ENCODE data around the gene CCDC136.

CCDC136 gene

DNA sequence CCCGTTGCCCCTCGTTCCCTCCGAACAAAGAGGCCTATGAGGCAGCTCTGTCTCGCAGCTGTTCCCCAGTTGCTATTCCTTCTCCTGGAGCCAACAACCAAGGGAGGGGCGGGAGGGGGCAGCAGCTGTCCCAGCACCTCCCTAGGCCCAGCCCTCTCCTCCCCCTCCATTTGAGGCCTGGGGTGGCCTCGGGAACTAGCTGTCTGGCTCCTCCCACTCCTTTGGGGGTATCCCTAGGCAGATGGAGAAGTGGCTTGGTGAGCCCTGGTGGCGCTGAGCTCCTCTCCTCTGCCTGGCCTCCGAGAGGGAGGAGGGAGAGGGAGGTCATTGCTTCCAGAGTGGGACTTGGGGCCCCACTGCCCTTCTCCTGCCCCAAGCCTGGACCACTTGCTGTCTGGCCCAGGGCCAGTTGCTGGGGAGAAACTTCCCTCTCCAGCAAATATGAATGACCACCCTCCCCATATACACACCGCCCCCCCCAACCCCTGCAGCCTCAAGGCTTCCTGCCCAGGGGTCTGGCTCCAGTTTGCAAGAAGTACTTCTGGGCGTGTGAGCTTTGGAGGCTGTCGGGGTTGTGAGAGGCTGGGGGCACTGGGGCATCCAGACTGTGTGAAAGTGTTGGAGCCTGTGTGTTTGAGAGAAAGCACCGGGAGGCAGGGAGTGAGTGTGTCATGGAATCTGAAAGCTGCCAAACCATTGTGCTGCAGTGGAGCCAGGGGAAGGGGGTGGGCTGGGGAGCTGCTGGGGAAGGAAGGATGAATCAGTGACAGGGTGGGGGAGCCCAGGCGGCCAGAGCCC is 41.6 kb downstream of the CCDC136 start:
- peak; percentile 52 for DNase-seq

DNA sequence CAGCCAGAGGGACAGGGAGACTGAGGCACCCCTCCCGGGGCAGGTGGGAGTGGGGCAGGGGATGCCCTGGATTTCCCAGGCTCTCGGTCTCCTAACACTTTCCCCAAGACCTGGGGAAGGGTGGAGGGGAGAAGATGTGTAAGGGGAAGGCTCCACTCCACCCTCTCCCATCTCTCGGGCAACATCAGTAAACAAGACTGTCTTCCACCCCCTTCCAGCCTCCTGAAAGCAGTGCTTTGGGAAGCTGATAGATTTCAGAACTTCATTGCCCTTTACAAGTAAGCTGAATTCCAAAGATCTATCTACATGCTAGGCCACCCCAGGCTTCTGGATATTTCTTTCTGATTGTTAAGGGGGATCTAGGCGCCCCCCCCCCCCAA is 42.2 kb downstream of the CCDC136 start:
- no peak for DNase-seq

DNA sequence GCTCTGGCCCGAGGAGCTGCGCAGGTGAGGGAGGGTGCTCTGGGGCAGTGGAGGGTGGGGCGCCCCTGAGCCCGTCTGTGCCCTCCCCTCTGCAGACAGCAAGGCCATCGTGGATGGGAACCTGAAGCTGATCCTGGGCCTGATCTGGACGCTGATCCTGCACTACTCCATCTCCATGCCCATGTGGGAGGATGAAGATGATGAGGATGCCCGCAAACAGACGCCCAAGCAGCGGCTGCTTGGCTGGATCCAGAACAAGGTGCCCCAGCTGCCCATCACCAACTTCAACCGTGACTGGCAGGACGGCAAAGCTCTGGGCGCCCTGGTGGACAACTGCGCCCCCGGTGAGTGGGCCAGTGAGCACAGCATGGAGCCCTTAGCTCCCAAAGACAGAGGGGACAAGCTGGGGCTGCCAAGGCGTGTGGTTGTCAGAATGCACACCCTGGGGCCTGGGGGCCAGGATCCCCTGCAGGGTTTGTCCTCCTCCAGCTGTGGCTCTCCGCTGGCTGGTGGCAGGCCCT is 43.5 kb downstream of the CCDC136 start:
- DNase-seq = no peak

DNA sequence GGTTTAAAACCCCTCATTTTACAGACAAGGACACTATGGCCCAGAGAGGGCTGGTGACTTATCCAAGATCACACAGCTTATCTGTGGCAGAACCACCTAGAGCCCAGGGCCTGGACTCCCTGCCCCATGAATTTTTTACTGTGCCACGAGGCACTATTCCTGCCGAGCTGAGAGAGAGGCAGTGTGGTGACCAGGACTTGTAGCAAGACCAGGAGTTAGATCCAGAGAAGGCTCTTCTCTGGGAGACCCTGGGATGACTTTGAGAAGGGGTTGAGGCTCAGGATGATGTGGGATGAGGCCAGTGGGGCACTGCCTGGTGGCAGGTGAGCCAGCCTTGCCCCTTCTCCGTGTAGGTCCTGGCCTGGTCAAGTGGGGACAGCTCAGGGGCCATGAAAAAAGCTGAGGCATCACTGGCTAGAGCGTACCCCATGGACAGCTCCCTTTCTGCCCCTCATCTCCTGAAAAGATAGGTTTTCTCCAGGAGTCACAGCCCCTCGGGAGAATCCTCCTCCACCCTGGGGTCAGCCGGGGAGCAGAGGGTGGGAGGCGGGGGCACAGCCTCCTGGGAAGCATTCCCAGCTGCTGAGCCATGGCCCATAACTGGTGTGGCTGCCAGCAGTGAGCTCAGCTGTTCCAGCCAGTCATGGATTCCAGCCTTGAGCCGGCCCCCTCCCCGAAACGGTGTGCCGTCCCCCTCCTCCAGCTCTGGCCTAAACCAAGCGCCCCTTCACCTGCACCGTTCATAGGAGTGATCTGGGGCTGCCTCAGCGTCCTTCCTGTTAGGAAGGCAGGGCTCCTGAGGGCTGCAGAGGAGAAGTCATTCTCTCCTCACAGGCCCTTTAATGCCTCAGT is 44.2 kb downstream of the CCDC136 start:
- no peak for DNase-seq

DNA sequence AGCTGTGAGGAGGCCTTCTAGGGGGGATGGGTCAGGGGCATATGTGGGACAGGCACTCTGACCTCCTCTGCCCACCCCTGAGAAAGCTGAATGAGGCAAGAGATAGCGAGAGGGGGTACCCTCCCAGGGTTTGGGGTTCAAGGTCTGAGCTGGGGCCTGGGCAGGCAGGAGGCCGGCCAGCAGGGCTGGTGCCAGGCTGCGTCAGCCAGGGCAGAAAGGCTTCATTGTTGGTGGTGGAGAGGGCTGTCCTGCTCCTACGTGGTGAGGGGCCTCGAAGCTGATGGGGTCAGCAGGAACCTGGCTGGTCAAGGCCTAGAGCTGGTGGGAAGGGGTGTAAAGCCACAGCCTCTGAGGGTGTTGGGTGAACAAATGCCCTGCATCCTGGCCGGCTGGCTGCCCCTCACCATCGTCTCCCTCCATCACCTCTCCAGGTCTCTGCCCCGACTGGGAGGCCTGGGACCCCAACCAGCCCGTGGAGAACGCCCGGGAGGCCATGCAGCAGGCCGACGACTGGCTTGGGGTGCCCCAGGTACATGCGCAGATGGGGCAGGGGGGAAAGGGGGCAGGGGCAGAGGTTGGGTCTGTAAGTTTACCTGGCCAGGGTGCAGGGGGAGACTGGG is 45.1 kb downstream of the CCDC136 start:
- DNase-seq = no peak

DNA sequence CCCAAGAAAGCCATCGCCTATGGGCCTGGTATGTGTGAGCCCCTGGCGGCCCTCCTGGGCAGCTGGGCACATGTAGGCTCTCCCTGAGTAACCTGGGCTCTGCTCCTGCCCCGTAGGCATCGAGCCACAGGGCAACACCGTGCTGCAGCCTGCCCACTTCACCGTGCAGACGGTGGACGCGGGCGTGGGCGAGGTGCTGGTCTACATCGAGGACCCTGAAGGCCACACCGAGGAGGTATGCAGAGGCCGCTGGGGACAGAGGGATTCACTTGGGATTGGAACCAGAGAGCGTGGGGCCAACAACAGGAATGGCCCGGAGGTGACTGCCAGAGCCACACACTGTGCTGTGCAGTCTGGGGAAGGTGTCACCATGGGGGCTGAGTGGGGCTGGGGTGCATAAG is 45.8 kb downstream of the CCDC136 start:
- no peak for DNase-seq

DNA sequence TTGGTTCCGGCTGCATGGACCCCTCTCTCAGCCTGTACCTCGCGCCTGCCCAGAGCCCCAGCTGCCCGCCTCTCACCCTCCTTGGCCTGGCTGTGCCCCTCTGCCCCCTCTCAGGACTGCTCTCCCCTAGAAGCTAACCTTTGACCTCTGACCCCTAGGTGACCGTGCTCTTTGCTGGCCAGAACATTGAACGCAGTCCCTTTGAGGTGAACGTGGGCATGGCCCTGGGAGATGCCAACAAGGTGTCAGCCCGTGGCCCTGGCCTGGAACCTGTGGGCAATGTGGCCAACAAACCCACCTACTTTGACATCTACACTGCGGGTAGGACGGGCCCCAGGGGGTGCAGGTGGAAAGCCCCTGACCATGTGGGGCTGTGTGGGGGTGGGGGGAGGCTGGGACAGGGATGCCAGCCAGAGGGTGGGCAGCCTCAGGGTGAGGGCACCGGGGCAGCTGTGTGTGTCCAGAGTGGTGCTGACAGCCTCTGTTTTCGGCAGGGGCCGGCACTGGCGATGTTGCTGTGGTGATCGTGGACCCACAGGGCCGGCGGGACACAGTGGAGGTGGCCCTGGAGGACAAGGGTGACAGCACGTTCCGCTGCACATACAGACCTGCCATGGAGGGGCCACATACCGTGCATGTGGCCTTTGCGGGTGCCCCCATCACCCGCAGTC is 46.5 kb downstream of the CCDC136 start:
- no peak for DNase-seq

DNA sequence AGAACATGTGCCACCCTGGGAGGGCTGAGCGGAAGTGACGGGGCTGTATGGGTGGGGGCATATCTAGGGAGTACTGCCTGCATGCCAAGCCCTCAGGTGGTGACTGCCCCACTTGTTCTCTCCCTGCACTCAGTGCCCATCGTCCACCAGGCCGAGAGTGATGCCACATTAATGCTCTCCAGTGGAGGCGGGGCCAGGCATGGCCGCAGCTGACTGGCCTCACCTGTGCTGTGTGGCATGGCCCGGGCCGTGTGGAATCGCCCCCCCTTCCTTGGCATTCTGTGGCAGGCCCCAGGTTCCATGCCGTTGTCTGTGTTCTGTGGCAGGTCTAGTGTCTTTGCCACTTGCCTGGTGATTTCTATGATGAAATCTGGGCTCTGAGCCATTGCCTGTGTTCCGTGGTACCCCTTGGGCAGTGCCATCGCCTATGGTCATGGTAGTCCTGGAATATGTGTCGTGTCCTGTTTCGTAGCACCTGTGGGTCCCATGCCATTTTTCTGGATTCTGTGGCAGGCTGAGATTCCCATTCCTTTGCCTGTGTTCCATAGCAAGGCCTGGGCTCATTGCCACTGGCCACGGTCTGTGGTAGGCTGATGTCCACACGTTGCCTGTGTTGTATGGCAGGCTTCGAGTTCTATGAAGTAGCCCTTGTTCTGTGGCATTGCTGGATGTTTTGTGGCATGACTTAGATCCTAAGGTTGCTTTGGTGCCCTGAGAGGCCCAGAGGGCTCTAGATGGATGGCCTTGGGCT is 47.4 kb downstream of the CCDC136 start:
- no peak for DNase-seq

DNA sequence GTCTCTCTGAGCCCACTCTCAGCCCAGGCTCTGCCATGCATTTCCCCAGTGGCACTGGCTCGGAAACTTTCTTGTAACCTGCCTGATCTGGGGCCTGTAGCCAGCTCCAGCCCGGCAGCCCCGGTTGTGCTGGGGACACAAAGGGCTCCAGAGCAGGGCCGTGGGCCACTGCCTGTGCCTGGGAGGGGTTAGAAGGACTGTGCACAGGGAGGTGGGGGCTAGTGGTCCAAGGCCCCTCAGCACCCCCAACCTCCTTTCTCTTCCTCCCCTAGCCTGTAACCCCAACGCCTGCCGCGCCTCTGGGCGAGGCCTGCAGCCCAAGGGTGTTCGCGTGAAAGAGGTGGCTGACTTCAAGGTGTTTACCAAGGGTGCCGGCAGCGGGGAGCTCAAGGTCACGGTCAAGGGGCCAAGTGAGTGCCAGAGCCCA is 48.0 kb downstream of the CCDC136 start:
- DNase-seq = no peak

DNA sequence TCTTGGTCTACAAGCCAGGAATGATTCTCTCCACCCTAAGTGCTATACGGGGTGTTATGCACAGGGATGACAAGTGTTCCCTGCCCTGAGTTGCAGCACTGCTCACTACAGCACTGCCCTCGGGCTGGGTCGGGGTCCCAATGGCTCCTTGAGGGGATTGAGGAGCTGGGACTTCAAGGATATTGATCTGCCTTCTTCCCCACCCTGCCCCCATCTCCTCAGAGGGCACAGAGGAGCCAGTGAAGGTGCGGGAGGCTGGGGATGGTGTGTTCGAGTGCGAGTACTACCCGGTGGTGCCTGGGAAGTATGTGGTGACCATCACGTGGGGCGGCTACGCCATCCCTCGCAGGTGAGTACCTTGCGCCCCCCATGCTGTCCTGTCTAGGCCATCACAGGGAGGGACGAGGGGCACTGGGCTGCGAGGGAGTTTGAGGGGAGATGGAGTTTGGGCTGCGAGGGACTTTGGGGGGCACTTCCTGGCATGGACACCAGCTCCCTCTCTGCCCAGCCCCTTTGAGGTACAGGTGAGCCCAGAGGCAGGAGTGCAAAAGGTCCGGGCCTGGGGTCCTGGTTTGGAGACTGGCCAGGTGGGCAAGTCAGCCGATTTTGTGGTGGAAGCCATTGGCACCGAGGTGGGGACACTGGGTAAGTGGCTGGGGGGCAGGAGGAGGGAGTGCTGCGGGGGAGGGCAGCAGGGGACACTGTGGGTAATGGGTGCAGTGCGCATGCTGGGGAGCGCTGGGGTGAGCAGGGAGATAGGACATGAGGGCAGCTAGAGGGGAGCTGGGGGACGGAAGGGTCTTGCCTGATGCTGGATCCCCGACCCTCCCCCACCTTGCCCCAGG is 48.8 kb downstream of the CCDC136 start:
- no peak for DNase-seq

DNA sequence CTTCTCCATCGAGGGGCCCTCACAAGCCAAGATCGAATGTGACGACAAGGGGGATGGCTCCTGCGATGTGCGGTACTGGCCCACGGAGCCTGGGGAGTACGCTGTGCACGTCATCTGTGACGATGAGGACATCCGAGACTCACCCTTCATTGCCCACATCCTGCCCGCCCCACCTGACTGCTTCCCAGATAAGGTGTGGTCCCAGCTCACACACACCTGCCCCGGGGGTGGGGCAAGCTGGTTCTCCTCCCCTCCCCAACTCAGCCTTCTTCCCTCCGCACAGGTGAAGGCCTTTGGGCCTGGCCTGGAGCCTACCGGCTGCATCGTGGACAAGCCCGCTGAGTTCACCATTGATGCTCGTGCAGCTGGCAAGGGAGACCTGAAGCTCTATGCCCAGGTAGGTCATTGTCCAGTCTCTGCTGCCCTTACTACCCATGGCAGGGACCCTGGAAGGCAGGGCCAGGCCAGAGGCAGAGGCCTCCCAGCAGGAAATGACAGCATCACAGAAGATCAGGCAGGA is 49.5 kb downstream of the CCDC136 start:
- DNase-seq = no peak

DNA sequence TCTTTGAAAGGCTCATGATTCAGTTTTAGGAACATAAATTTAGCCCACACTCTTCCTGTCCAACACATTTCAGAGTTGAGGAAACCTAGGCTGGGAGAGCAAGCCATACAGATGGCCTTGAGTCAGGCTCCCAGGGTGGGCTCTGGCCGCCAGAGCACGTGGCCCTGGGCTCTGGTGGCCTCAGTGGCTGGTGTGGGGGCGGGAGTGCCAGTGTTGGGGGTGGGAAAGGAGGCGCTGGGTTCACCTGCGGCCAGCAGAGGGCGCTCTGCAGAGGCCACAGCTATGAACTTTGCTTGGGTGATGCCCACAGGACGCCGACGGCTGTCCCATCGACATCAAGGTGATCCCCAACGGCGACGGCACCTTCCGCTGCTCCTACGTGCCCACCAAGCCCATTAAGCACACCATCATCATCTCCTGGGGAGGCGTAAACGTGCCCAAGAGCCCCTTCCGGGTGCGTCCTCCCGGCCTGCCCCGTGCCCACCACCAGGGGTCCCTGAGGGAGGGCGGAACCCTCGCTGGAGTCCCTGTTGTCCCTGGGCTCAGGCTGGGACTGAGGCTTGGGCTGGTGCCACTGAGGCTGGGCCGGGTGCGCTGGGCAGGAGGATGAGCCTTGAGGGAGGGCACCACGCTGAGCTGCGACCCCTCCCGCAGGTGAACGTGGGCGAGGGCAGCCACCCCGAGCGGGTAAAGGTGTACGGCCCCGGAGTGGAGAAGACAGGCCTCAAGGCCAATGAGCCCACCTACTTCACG is 50.3 kb downstream of the CCDC136 start:
- no peak for DNase-seq

DNA sequence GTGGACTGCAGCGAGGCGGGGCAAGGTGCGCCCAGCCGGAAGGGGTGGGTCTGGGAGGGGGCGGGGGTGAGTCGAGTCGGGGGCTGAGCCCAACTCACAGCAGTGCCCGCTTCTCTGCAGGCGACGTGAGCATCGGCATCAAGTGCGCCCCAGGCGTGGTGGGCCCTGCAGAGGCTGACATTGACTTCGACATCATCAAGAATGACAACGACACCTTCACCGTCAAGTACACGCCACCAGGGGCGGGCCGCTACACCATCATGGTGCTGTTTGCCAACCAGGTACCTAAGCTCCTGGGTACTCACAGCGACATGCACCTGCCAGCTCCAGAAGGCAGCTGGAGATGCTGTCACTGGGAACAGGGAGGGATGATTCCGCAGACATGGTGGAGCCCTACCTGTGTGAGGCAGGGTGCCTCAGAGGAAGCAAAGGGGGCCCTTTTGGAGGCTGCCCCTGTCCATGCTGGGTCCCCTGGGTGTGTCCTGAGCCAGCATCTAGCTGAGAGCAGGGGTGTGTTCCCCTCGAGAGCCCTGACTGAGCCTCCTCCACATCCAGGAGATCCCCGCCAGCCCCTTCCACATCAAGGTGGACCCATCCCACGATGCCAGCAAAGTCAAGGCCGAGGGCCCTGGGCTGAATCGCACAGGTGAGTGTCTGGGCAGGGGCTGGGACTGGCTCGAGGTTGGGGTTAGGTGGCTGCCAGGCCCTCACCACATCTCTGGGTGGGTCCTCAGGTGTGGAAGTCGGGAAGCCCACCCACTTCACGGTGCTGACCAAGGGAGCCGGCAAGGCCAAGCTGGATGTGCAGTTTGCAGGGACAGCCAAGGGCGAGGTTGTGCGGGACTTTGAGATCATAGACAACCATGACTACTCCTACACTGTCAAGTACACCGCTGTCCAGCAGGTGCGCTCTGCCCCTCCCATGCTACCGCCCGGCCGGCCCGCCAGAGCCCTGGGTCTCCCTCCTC is 51.2 kb downstream of the CCDC136 start:
- DNase-seq = no peak

DNA sequence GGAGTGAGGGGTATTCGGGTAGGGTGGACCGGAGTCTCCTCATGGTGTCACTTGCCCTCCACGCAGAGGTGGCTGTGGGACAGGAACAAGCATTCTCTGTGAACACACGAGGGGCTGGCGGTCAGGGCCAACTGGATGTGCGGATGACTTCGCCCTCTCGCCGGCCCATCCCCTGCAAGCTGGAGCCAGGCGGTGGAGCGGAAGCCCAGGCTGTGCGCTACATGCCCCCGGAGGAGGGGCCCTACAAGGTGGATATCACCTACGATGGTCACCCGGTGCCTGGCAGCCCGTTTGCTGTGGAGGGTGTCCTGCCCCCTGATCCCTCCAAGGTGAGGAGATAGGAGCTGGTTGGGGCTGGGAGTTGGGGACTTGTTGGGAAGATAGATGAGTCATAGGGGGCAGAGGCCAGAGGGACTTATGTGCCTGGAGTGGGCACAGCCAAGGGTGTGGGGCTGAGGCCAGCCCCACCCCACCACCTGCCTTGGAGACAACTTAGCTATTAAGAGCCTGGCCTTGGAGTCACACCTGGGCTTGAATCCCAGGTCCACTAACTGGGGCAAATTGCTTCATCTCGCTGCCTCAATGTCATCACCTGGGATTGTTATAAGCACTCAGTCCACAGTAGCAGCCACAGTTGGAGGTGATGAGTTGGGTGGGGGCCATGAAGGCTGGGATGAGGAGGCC is 52.3 kb downstream of the CCDC136 start:
- DNase-seq = no peak

DNA sequence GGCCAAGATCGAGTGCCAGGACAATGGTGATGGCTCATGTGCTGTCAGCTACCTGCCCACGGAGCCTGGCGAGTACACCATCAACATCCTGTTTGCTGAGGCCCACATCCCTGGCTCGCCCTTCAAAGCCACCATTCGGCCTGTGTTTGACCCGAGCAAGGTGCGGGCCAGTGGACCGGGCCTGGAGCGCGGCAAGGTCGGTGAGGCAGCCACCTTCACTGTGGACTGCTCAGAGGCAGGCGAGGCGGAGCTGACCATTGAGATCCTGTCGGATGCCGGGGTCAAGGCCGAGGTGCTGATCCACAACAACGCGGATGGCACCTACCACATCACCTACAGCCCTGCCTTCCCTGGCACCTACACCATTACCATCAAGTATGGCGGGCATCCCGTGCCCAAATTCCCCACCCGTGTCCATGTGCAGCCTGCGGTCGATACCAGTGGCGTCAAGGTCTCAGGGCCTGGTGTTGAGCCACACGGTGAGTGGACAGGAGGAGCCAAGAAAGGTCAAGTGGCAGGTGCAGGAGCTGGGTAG is 53.1 kb downstream of the CCDC136 start:
- DNase-seq = no peak

DNA sequence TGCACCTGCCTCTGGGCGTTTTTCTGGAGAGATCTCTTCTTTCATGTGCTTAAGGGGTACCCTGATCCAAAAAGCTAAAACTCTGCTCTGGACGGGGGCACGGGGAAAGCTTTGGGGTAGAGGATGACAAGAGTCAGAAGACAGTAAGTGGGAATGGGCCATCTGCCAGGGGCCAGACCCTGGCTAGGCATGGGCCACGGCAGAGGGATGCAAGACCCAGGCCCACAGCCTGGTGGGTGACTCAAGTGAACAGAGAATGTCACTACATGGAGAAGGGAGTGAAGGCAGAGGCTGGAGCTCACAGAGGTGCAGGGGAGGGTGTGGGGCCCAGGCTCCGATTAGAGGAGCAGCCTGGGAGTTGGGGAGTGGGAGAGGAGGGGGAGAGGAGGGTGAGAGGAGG is 53.7 kb downstream of the CCDC136 start:
- DNase-seq = no peak

DNA sequence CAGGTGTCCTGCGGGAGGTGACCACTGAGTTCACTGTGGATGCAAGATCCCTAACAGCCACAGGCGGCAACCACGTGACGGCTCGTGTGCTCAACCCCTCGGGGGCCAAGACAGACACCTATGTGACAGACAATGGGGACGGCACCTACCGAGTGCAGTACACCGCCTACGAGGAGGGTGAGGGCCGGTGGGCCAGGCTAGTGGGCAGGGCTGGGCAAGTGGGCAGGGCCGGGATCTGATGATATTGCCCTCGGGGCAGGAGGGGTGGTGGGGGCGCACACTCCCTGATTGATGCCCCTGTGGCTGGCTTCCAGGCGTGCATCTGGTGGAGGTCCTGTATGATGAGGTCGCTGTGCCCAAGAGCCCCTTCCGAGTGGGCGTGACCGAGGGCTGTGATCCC is 54.2 kb downstream of the CCDC136 start:
- no peak for DNase-seq
